ENCODE measurements around the gene MLLT6. TPM values are rescaled to one million over a fixed set of nuclear protein-coding genes. Genes with fewer than 3 reads are reported as not detected.

MLLT6 gene
- total RNA-seq, 2 donors from 2014 or later = 38.6 to 71.6 TPM

DNA sequence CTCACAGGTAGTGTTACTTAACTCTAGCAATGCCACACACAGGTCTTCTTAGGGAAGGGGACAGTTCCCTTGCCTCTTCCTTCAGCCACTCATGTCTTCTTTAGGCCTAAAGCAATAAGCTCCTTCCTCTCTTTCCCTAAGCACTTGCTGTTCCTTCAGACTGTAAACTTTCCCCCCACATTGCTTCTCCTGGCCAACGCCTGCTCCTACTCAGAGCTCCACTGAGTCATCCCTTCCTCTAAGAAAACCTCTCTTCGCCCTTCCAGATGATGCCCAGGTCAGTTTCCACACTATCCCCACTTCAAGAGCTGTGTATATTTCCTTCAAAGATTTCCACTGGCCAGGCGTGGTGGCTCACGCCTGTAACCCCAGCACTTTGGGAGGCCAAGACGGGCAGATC lies 17.8 kb upstream of the MLLT6 start:
- H3K27ac ChIP-seq = no peak overlapping the region
- H3K36me3 ChIP-seq = no peaks in the 10 kb centered on the region
- H3K9me3 ChIP-seq = no peaks in the 10 kb centered on the region
- no peaks in the 10 kb centered on the region for H3K27me3 ChIP-seq
- DNase-seq (ENCODE audit: low spot score) = no peak
- H3K4me3 ChIP-seq = no peak overlapping the region
- no peaks in the 10 kb centered on the region for H3K4me1 ChIP-seq
- TF ChIP-seq, protein P1, sequence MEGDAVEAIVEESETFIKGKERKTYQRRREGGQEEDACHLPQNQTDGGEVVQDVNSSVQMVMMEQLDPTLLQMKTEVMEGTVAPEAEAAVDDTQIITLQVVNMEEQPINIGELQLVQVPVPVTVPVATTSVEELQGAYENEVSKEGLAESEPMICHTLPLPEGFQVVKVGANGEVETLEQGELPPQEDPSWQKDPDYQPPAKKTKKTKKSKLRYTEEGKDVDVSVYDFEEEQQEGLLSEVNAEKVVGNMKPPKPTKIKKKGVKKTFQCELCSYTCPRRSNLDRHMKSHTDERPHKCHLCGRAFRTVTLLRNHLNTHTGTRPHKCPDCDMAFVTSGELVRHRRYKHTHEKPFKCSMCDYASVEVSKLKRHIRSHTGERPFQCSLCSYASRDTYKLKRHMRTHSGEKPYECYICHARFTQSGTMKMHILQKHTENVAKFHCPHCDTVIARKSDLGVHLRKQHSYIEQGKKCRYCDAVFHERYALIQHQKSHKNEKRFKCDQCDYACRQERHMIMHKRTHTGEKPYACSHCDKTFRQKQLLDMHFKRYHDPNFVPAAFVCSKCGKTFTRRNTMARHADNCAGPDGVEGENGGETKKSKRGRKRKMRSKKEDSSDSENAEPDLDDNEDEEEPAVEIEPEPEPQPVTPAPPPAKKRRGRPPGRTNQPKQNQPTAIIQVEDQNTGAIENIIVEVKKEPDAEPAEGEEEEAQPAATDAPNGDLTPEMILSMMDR (IDR thresholded peaks at IDR 0.05) = no peak

DNA sequence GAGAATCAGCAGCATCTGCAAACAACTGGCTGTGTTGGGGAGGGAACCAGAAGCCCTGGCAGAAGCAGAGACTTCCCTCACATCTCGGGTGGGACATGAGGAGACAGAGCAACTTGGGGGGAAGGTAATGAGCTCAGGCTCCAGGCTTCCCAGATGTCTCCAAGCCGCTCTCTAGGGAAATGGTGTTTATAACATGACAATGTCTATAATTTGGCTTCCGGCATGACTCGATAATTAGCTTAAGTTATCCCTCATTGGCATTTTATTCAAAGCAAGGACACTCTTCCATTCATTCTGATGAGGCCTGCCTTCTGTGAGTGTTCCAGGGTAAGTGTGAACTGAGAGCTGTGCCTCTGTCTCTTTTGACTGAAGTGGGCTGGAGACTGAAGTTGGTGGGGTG lies 14.7 kb upstream of the MLLT6 start:
- no peak for DNase-seq (ENCODE audit: low spot score)
- Histone ChIP-seq H3K4me3 (no peak overlapping the region), H3K27me3 (no peaks in the 10 kb centered on the region), H3K27ac (no peak overlapping the region), H3K9me3 (no peaks in the 10 kb centered on the region), H3K36me3 (no peaks in the 10 kb centered on the region), H3K4me1 (peaks cover 0 to 15% of the 10 kb centered on the region in 2 donors)
- TF ChIP-seq, protein P1 (IDR thresholded peaks at IDR 0.05) = no peak

DNA sequence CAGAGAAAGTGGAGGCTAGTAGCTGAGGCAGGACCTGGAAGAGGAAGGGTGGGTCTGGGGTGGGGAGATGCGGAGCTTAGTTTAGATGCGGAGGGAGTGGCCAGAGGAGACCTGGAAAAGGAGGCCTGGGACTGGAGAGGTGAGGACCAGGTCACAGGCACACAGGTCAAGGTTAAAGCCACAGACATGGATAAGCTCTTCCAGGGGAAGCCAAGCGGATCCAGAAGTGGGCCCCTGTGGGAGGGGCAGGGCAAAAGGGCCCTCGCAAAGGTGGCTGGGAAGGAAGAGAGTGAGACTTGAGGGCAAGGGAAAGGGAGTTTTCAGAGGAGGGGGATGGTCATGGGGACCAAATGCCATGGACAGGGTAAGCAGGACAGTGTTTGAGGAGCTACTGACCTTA lies 13.9 kb upstream of the MLLT6 start:
- TF ChIP-seq, protein P1 (IDR thresholded peaks at IDR 0.05) = no peak

DNA sequence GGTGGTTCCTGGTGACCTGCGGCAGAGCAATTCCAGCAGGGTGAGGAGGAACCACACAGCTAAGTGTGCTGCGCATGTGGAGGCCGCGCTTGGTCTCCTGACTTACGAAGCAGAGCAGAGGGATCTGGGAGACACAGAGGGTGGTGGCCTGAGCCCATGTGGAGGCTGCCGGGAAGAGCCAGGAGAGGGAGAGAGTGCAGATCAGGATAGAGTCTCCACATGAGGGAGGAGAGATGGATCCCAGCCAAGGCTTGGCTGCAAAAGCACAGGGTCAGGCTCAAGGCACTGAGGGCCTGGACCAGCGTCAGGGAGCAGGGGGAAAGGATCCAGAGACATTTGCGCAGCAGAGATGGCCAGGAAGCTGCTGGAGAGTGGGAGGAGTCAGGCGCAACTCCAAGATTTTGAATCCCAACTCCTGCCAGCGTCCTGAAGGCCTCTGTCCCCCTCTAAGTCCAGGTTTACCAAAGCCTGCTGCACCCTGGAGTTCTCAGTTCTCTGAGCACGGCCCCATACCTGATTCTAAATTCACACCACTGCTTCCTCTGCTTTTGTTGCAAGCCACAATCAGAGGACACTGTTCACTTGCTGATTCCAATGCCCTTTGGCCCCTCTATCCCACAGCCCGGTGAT lies 11.3 kb upstream of the MLLT6 start:
- TF ChIP-seq, protein P1 (IDR thresholded peaks at IDR 0.05) = no peak
- H3K36me3 ChIP-seq = no peaks in the 10 kb centered on the region
- peak overlapping the region; percentile 76 to 78 for H3K27ac ChIP-seq
- peaks cover 0 to 15% of the 10 kb centered on the region in 2 donors for H3K4me1 ChIP-seq
- no peaks in the 10 kb centered on the region for H3K9me3 ChIP-seq
- H3K4me3 ChIP-seq = no peak overlapping the region
- DNase-seq (ENCODE audit: low spot score) = peak; percentile 90
- H3K27me3 ChIP-seq = no peaks in the 10 kb centered on the region

More for the DNA sequence above, 13.9 kb upstream of the MLLT6 start:
- Histone ChIP-seq H3K27me3 (no peaks in the 10 kb centered on the region), H3K4me3 (no peak overlapping the region), H3K4me1 (peaks cover 0 to 15% of the 10 kb centered on the region in 2 donors), H3K27ac (no peak overlapping the region), H3K36me3 (no peaks in the 10 kb centered on the region), H3K9me3 (no peaks in the 10 kb centered on the region)
- DNase-seq (ENCODE audit: low spot score) = no peak

DNA sequence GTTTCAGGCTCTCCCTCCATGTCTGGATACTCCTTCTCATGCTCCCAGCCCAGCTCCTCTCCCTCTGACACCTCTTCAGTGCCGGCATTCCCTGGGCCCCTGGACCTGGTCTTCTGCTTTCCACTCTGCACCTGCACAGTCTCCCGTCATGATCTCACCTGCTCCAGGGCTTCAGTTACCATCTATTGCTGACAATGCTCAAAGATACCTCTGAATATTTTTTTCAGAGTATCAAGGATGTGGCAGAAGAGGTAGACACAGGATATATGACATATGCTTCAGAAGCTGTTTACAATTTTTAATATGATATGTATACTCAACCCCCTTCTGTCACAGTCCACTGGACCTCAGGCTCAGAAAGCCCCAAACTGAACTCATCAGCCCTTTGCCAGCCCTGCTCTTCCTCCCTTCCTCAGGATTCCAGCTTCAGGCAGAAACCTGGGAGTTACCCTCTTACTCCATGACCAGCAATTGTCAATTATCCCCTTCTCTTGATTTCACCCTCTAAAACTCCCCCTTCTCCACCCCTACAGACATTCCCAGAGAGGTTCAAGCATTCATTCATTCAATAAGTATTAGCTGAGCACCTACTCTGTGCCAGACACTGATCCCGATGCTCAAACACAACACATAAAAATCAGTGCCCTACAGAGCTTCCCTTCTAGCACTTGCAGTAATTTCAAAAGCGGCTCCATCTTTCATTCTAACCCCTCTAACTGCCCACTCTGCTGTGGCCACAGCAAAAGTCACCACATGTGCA lies 7.8 kb upstream of the MLLT6 start:
- Histone ChIP-seq H3K27ac (no peak overlapping the region), H3K4me1 (peaks cover 0 to 26% of the 10 kb centered on the region in 2 donors), H3K27me3 (no peaks in the 10 kb centered on the region), H3K9me3 (no peaks in the 10 kb centered on the region), H3K4me3 (no peak overlapping the region), H3K36me3 (no peaks in the 10 kb centered on the region)
- TF ChIP-seq, protein P1 (IDR thresholded peaks at IDR 0.05) = no peak
- no peak for DNase-seq (ENCODE audit: low spot score)
